GM21528 (cell line): Measurements from ENCODE around the gene MICAL3.
"Not testable (repeated sequence)": the region's sequence is repeated elsewhere in the genome, so short reads cannot be mapped to it uniquely, and the experiment has no call there.

Experiments
- ATAC-seq: cut with Tn5 transposase; IDR thresholded peaks from one replicate; pipeline ENCODE4 v1.9.1; 2021; ENCODE audit warnings: mild to moderate bottlenecking, moderate library complexity; ENCODE audit not compliant: unreplicated experiment, low FRiP score

The MICAL3 gene

GRCh38 chr22:18059473-18059872 lies 35.1 kb upstream of the MICAL3 start:
- ATAC-seq, result no peak

- ATAC-seq, result no peak
Measured at GRCh38 chr22:18059094-18059417, 34.7 kb upstream of the MICAL3 start.

GRCh38 chr22:18058371-18059093 lies 34.2 kb upstream of the MICAL3 start:
- ATAC-seq, result no peak

- ATAC-seq, result no peak
Measured at GRCh38 chr22:18057568-18058209, 33.3 kb upstream of the MICAL3 start.

GRCh38 chr22:18056807-18057474 lies 32.6 kb upstream of the MICAL3 start:
- peak; percentile 47 for ATAC-seq

- ATAC-seq, result no peak
Measured at GRCh38 chr22:18056161-18056666, 31.9 kb upstream of the MICAL3 start.

- no peak for ATAC-seq
Measured at GRCh38 chr22:18055619-18056160, 31.3 kb upstream of the MICAL3 start.

- ATAC-seq, result not testable (repeated sequence)
Measured at GRCh38 chr22:18053216-18053946, 29.0 kb upstream of the MICAL3 start.

- ATAC-seq, result not testable (repeated sequence)
Measured at GRCh38 chr22:18051113-18051512, 26.8 kb upstream of the MICAL3 start.

GRCh38 chr22:18050065-18050464 lies 25.7 kb upstream of the MICAL3 start:
- ATAC-seq, result no peak

GRCh38 chr22:18048441-18048898 lies 24.1 kb upstream of the MICAL3 start:
- ATAC-seq, result no peak

- no peak for ATAC-seq
Measured at GRCh38 chr22:18048041-18048440, 23.7 kb upstream of the MICAL3 start.

GRCh38 chr22:18045794-18046193 lies 21.4 kb upstream of the MICAL3 start:
- no peak for ATAC-seq

- no peak for ATAC-seq
Measured at GRCh38 chr22:18044548-18045271, 20.3 kb upstream of the MICAL3 start.

- ATAC-seq, result no peak
Measured at GRCh38 chr22:18042685-18043084, 18.3 kb upstream of the MICAL3 start.

GRCh38 chr22:18040898-18041297 lies 16.5 kb upstream of the MICAL3 start:
- not testable (repeated sequence) for ATAC-seq

- no peak for ATAC-seq
Measured at GRCh38 chr22:18035751-18036150, 11.4 kb upstream of the MICAL3 start.

GRCh38 chr22:18034076-18034475 lies 9.7 kb upstream of the MICAL3 start:
- no peak for ATAC-seq

GRCh38 chr22:18033204-18033998 lies 9.0 kb upstream of the MICAL3 start:
- ATAC-seq, result no peak
